ACHN (cell line): ENCODE results near the gene GNPTAB.

Source experiments
- DNase-seq: peaks from one replicate; pipeline ENCODE4 v3.0.0-alpha.2; 2015
- in situ Hi-C: cut with HindIII; loops from 2 replicates; pipeline ENCODE4 v1.10.0; 2017; ENCODE audit warnings: low sequenced_read_pairs, low pct_ligation_motif_present, low pct_unique_long_range_greater_than_20kb

Gene GNPTAB

GRCh38 chr12:101781834-101782233 is 48.9 kb downstream of the GNPTAB start:
- no peak for DNase-seq
- in situ Hi-C loops, result no loop called here

GRCh38 chr12:101780599-101780998 is 50.2 kb downstream of the GNPTAB start:
- in situ Hi-C loops, result no loop called here
- no peak for DNase-seq

GRCh38 chr12:101779626-101780025 is 51.1 kb downstream of the GNPTAB start:
- in situ Hi-C loops, result no loop called here
- DNase-seq, result no peak

- in situ Hi-C loops, result no loop called here
- DNase-seq, result no peak
Observed at GRCh38 chr12:101779200-101779599, 51.6 kb downstream of the GNPTAB start.

GRCh38 chr12:101777978-101778377 is 52.8 kb downstream of the GNPTAB start:
- in situ Hi-C loops, result no loop called here
- no peak for DNase-seq

GRCh38 chr12:101777485-101777884 is 53.3 kb downstream of the GNPTAB start:
- in situ Hi-C loops, result no loop called here
- no peak for DNase-seq

GRCh38 chr12:101775816-101776215 is 54.9 kb downstream of the GNPTAB start:
- no peak for DNase-seq
- in situ Hi-C loops, result no loop called here

GRCh38 chr12:101773650-101774162 is 57.1 kb downstream of the GNPTAB start:
- in situ Hi-C loops, result no loop called here
- DNase-seq, result peak; percentile 71

GRCh38 chr12:101772012-101772775 is 58.6 kb downstream of the GNPTAB start:
- in situ Hi-C loops, result no loop called here
- no peak for DNase-seq

- DNase-seq, result no peak
- in situ Hi-C loops, result no loop called here
Observed at GRCh38 chr12:101769865-101770264, 60.9 kb downstream of the GNPTAB start.

GRCh38 chr12:101768781-101769180 is 62.0 kb downstream of the GNPTAB start:
- in situ Hi-C loops, result no loop called here
- DNase-seq, result no peak

GRCh38 chr12:101767537-101767936 is 63.2 kb downstream of the GNPTAB start:
- DNase-seq, result no peak
- in situ Hi-C loops, result no loop called here

GRCh38 chr12:101764051-101764792 is 66.5 kb downstream of the GNPTAB start:
- no peak for DNase-seq
- in situ Hi-C loops, result no loop called here

GRCh38 chr12:101763246-101763931 is 67.4 kb downstream of the GNPTAB start:
- no peak for DNase-seq
- in situ Hi-C loops, result no loop called here

GRCh38 chr12:101761781-101762180 is 69.0 kb downstream of the GNPTAB start:
- DNase-seq, result no peak
- in situ Hi-C loops, result no loop called here

- in situ Hi-C loops, result no loop called here
- DNase-seq, result no peak
Observed at GRCh38 chr12:101761350-101761749, 69.4 kb downstream of the GNPTAB start.

GRCh38 chr12:101759396-101760047 is 71.2 kb downstream of the GNPTAB start:
- peak; percentile 68 for DNase-seq
- in situ Hi-C loops, result no loop called here

GRCh38 chr12:101750152-101750551 is 80.6 kb downstream of the GNPTAB start:
- in situ Hi-C loops, result no loop called here

GRCh38 chr12:101749657-101750056 is 81.1 kb downstream of the GNPTAB start:
- DNase-seq, result no peak
- in situ Hi-C loops, result no loop called here

More at GRCh38 chr12:101750152-101750551, 80.6 kb downstream of the GNPTAB start:
- no peak for DNase-seq
